Neutrophil (primary cell): ENCODE data around the gene SELENOW.
"Not testable (repeated sequence)": the region's sequence is repeated elsewhere in the genome, so short reads cannot be mapped to it uniquely, and the experiment has no call there.

Experiments
- H3K27ac ChIP-seq: fragments of 200-600 bp; sonication (generic); 2 replicates; pipeline ENCODE4 v1.5.1; 2016; ENCODE audit warnings: mild to moderate bottlenecking, moderate library complexity
- H3K27me3 ChIP-seq: fragments of 200-600 bp; sonication (generic); 2 replicates; pipeline ENCODE4 v1.6.0; 2016; ENCODE audit warnings: mild to moderate bottlenecking
- H3K36me3 ChIP-seq: fragments of 200-600 bp; sonication (generic); 2 replicates; pipeline ENCODE4 v1.5.1; 2017
- H3K4me1 ChIP-seq, 2 experiments: fragments of 200-600 bp in 1 of 2; sonication (generic) in 1 of 2; 1 replicate in 1 of 2; 2 replicates in 1 of 2; pipeline versions ENCODE4 v1.5.1 to v1.6.1; 2013 to 2016; ENCODE audit warnings: low read depth in 1 of 2, low read length in 1 of 2, mild to moderate bottlenecking in 1 of 2, moderate library complexity in 1 of 2; ENCODE audit not compliant: control insufficient read depth in 1 of 2, insufficient read depth in 1 of 2
- H3K4me3 ChIP-seq, 2 experiments: fragments of 200-600 bp in 1 of 2; sonication (generic) in 1 of 2; 1 replicate in 1 of 2; 2 replicates in 1 of 2; pipeline ENCODE4 v1.5.1; 2013 to 2016; ENCODE audit warnings: low read depth in 1 of 2, low read length in 1 of 2, mild to moderate bottlenecking in 1 of 2, moderate library complexity in 1 of 2
- H3K9me3 ChIP-seq: fragments of 200-600 bp; sonication (generic); 2 replicates; pipeline ENCODE4 v1.5.1; 2016
- TF ChIP-seq, protein P1 (sequence below): fragments of 200-600 bp; sonication (generic); IDR thresholded peaks from 2 replicates; pipeline ENCODE4 v1.5.1; 2016; ENCODE audit warnings: antibody characterized with exemption

The SELENOW gene

DNA sequence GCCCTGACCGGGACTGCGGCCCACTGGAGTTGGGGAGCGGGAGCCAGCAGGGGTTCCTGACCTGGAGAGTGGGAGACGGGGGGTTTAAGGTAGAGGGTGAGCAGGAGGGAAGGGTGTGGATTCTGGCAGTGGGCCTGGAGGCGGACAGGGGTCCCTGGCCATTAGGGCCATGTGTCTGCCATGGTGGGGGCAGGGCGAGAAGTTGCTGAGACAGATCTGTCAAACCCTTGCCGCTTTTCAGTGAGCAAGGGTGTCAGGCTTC, 12.2 kb upstream of the SELENOW start:
- Histone ChIP-seq H3K4me1 (no peaks in the 10 kb centered on the region), H3K27me3 (peaks cover 5% of the 10 kb centered on the region), H3K36me3 (no peaks in the 10 kb centered on the region), H3K27ac (no peak overlapping the region), H3K4me3 (no peak overlapping the region), H3K9me3 (no peaks in the 10 kb centered on the region)
- TF ChIP-seq, protein P1, sequence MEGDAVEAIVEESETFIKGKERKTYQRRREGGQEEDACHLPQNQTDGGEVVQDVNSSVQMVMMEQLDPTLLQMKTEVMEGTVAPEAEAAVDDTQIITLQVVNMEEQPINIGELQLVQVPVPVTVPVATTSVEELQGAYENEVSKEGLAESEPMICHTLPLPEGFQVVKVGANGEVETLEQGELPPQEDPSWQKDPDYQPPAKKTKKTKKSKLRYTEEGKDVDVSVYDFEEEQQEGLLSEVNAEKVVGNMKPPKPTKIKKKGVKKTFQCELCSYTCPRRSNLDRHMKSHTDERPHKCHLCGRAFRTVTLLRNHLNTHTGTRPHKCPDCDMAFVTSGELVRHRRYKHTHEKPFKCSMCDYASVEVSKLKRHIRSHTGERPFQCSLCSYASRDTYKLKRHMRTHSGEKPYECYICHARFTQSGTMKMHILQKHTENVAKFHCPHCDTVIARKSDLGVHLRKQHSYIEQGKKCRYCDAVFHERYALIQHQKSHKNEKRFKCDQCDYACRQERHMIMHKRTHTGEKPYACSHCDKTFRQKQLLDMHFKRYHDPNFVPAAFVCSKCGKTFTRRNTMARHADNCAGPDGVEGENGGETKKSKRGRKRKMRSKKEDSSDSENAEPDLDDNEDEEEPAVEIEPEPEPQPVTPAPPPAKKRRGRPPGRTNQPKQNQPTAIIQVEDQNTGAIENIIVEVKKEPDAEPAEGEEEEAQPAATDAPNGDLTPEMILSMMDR = no peak

DNA sequence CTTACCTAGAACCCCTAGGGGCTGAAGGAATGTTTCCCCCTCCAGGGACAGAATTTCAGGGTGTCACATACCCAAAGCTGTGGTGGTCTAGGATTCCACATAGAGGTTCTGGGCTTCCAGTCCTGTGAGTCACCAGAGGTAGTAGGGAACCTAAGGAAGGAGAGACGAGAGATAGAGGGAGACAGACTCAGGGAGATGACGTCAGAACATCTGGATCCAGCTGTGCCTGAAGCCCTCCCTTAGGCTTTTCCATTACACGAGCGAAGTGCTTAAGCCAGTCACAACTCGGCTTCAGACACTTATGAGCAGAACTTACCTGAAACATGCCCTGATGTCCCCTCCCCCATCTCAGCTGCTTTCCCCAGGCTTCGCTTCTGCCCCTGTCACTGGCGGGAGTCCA, 11.8 kb upstream of the SELENOW start:
- H3K27me3 ChIP-seq = peaks cover 5% of the 10 kb centered on the region

DNA sequence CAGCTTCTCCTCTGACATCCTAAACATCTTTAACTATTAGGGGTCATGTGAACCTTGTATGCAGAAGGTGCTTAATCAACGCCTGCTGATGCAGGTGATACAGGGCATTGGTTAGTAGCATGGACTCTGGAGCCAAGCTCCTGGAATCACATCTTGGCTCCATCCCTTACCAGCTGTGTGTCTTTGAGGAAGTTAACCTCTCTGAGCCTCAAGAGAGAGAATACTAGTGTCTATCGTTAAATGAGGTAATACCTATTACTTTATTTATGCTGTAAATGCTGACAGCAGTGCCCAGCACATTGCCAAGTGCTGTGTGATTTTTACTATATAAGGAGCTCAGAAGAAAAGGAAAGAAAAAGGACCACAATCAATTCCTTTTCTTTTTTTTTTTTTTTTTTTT, 11.2 kb upstream of the SELENOW start:
- no peaks in the 10 kb centered on the region for H3K4me1 ChIP-seq
- no peaks in the 10 kb centered on the region for H3K36me3 ChIP-seq
- no peaks in the 10 kb centered on the region for H3K9me3 ChIP-seq
- TF ChIP-seq, protein P1 = no peak
- H3K27me3 ChIP-seq = peaks cover 5% of the 10 kb centered on the region
- no peak overlapping the region for H3K27ac ChIP-seq
- no peak overlapping the region for H3K4me3 ChIP-seq

More for the DNA sequence above, 11.8 kb upstream of the SELENOW start:
- H3K27ac ChIP-seq = no peak overlapping the region
- TF ChIP-seq, protein P1 = no peak
- H3K36me3 ChIP-seq = no peaks in the 10 kb centered on the region
- H3K4me1 ChIP-seq = no peaks in the 10 kb centered on the region
- H3K9me3 ChIP-seq = no peaks in the 10 kb centered on the region
- H3K4me3 ChIP-seq = no peak overlapping the region

DNA sequence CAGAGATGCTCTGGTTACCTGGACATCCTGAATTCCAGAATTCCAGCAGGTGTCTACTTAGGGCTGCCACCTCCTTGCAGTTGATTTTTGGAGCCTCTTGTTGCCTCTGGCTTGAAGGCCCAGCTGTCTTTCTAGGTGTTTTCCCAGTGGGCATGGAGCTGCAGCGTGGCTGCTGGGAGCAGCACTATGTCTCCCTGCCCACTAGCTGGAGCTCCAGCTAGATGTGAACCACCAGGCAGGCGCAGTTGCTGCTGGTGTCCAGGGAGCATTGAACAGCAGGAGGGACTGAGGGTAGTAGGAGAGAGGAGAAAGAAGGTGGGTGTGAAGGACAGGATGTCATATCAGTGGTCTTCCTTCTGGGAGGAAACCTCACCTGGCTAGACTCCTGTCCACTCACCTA, 9.9 kb upstream of the SELENOW start:
- Histone ChIP-seq H3K36me3 (no peaks in the 10 kb centered on the region), H3K4me1 (no peaks in the 10 kb centered on the region), H3K9me3 (no peaks in the 10 kb centered on the region), H3K4me3 (no peak overlapping the region), H3K27me3 (peaks cover 5% of the 10 kb centered on the region), H3K27ac (no peak overlapping the region)
- TF ChIP-seq, protein P1 = no peak

DNA sequence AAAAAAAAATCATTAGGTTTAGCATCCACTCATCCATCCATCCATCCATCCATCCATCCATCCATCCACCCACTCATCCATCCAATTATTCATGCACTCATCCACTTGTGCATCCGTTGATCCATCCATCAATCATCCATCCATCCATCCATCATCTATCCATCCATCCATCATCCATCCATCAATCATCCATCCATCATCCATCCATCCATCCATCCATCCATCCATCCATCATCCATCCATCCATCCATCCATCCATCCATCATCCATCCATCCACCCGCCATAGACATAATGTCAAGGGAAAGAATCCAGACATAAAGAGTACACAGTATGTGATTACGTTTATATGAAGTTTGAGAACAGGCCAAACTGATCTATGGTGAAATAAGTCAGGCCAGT, 9.0 kb upstream of the SELENOW start:
- no peaks in the 10 kb centered on the region for H3K9me3 ChIP-seq
- no peaks in the 10 kb centered on the region for H3K4me1 ChIP-seq
- no peak overlapping the region for H3K4me3 ChIP-seq
- H3K36me3 ChIP-seq = no peaks in the 10 kb centered on the region
- H3K27ac ChIP-seq = no peak overlapping the region
- TF ChIP-seq, protein P1 = no peak
- peaks cover 5% of the 10 kb centered on the region for H3K27me3 ChIP-seq

DNA sequence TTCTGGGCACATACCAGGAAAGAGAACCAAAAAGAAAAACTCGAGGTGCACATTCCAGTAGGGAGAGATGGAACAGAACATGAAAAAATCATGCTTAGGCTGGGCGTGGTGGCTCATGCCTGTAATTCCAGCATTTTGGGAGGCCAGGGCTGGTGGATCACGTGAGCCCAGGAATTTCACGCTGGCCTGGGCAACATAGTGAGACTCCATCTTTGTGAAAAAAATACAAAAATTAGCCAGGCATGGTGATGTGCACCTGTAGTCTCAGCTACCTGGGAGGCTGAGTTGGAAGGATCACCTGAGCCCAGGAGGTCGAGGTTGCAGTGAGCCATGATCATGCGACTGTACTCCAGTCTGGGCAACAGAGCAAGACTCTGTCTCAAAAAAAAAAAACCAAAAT, 7.2 kb upstream of the SELENOW start:
- not testable (repeated sequence) for H3K4me3 ChIP-seq, H3K9me3 ChIP-seq, H3K36me3 ChIP-seq, H3K27ac ChIP-seq, H3K4me1 ChIP-seq, H3K27me3 ChIP-seq
